HCT116 (cell line): ENCODE data around the gene CPTP. TPM values are rescaled to one million over a fixed set of nuclear protein-coding genes. Genes with fewer than 3 reads are reported as not detected.

ENCODE experiments used
- ATAC-seq: fragments of 200-7000 bp; cut with Tn5 transposase; 2 replicates; pipeline ENCODE4 v1.9.1; 2020; ENCODE audit warnings: mild to moderate bottlenecking, moderate library complexity
- BruUV-seq: library from RNA; stranded (reverse); fragments of 400-500 nt; replicated peaks from 2 replicates; lab custom pipeline; 2021; lab: Mats Ljungman, UMichigan
- CTCF ChIA-PET: fragments of 300-600 bp; sonication (Branson Sonifier 250); formaldehyde crosslinking; loops from one replicate; lab custom pipeline; 2021; ENCODE audit warnings: antibody characterized with exemption; lab: Charles Lee
- POLR2A ChIA-PET: fragments of 300-600, 350-600 bp; sonication (Branson Sonifier 250); formaldehyde crosslinking; loops from one replicate; lab custom pipeline; 2021; ENCODE audit warnings: antibody characterized with exemption; lab: Charles Lee
- RAD21 ChIA-PET, 2 experiments: fragments of 300-600 bp; sonication (Branson Sonifier 250); formaldehyde crosslinking; loops; one replicate each; lab custom pipeline; 2023; ENCODE audit warnings: low total read pairs in 2 of 2; ENCODE audit not compliant: uncharacterized antibody in 2 of 2, unreplicated experiment in 2 of 2, low non-redundant PET in 1 of 2; lab: Charles Lee
- DNase-seq: peaks from one replicate; pipeline ENCODE4 v3.0.0-alpha.2; 2010; ENCODE audit warnings: low read depth, low spot score
- H2AFZ ChIP-seq: fragments of 200-600 bp; shearing (Covaris generic), sonication (generic); 2 replicates; pipeline ENCODE4 v1.6.1; 2017; ENCODE audit warnings: low read depth, mixed run types, mixed read lengths, antibody characterized with exemption, low read length; ENCODE audit not compliant: poor library complexity, severe bottlenecking
- H3K27ac ChIP-seq: 2 replicates; pipeline ENCODE4 v1.5.1; 2012; ENCODE audit warnings: low read depth, low read length
- H3K27me3 ChIP-seq: fragments of 200-600 bp; sonication (generic); 2 replicates; pipeline ENCODE4 v1.6.1; 2016; ENCODE audit warnings: mixed run types, low read length, mixed read lengths; ENCODE audit not compliant: insufficient read depth
- H3K36me3 ChIP-seq, 2 experiments: fragments of 200-500 bp in 1 of 2; fragments of 200-600 bp in 1 of 2; sonication (Bioruptor generic) in 1 of 2; sonication (generic) in 1 of 2; 2 replicates each; pipeline versions ENCODE4 v1.5.1 to v1.6.1; 2014 to 2016; ENCODE audit warnings: low read length in 2 of 2, inconsistent platforms in 1 of 2, mixed read lengths in 1 of 2, mixed run types in 1 of 2; ENCODE audit not compliant: insufficient read depth in 2 of 2, control insufficient read depth in 1 of 2
- H3K4me1 ChIP-seq, 2 experiments: fragments of 200-600 bp in 1 of 2; sonication (generic) in 1 of 2; 2 replicates each; pipeline versions ENCODE4 v1.5.1 to v1.6.1; 2012 to 2017; ENCODE audit warnings: low read length in 2 of 2, inconsistent platforms in 1 of 2, mild to moderate bottlenecking in 1 of 2, mixed read lengths in 1 of 2, mixed run types in 1 of 2, moderate library complexity in 1 of 2; ENCODE audit not compliant: insufficient read depth in 2 of 2, control insufficient read depth in 1 of 2
- H3K4me2 ChIP-seq: fragments of 200-600 bp; sonication (generic); 2 replicates; pipeline ENCODE4 v1.6.1; 2017; ENCODE audit warnings: mixed run types, low read length, mixed read lengths
- H3K4me3 ChIP-seq, 2 experiments: fragments of 200-600 bp in 1 of 2; sonication (generic) in 1 of 2; replicated peaks in 1 of 2; 2 replicates each; pipeline ENCODE4 v1.5.1; 2011 to 2016; ENCODE audit warnings: low read length in 2 of 2, control low read depth in 1 of 2, low read depth in 1 of 2, mild to moderate bottlenecking in 1 of 2, mixed read lengths in 1 of 2, mixed run types in 1 of 2
- H3K79me2 ChIP-seq: fragments of 200-600 bp; sonication (generic); 2 replicates; pipeline ENCODE4 v1.6.1; 2017; ENCODE audit warnings: mild to moderate bottlenecking, mixed run types, low read length, moderate library complexity, mixed read lengths; ENCODE audit not compliant: insufficient read depth
- H3K9ac ChIP-seq: fragments of 200-600 bp; sonication (generic); 2 replicates; pipeline ENCODE4 v1.6.1; 2016; ENCODE audit warnings: low read length, mixed read lengths
- H3K9me2 ChIP-seq: fragments of 200-600 bp; sonication (generic), shearing (Covaris generic); 2 replicates; pipeline ENCODE4 v1.6.1; 2017; ENCODE audit warnings: mixed run types, mild to moderate bottlenecking, moderate library complexity; ENCODE audit not compliant: insufficient read depth
- H3K9me3 ChIP-seq, 2 experiments: fragments of 200-500 bp in 1 of 2; fragments of 200-600 bp in 1 of 2; sonication (Bioruptor generic) in 1 of 2; sonication (generic) in 1 of 2; 2 replicates each; pipeline ENCODE4 v1.6.1; 2014 to 2017; ENCODE audit warnings: low read length in 2 of 2, mixed read lengths in 2 of 2, inconsistent platforms in 1 of 2, low read depth in 1 of 2, mild to moderate bottlenecking in 1 of 2, mixed run types in 1 of 2, moderate library complexity in 1 of 2; ENCODE audit not compliant: control insufficient read depth in 1 of 2, insufficient read depth in 1 of 2
- H4K20me1 ChIP-seq: fragments of 200-600 bp; sonication (generic), shearing (Covaris generic); 2 replicates; pipeline ENCODE4 v1.6.1; 2017; ENCODE audit warnings: mixed run types, mild to moderate bottlenecking, moderate library complexity; ENCODE audit not compliant: insufficient read depth
- CEBPB ChIP-seq: IDR thresholded peaks from 2 replicates; pipeline ENCODE4 v1.6.1; 2012; ENCODE audit warnings: low read depth
- EGR1 ChIP-seq: IDR thresholded peaks from 2 replicates; pipeline ENCODE4 v1.6.1; 2012; ENCODE audit warnings: low read depth
- ELF1 ChIP-seq: IDR thresholded peaks from 2 replicates; pipeline ENCODE4 v1.6.1; 2012; ENCODE audit warnings: low read depth, borderline replicate concordance
- EZH2 ChIP-seq: fragments of 200-600 bp; sonication (generic); IDR thresholded peaks from 2 replicates; pipeline ENCODE4 v1.6.1; 2017; ENCODE audit warnings: antibody characterized with exemption, mixed run types
- FOSL1 ChIP-seq: IDR thresholded peaks from 2 replicates; pipeline ENCODE4 v1.6.1; 2012; ENCODE audit warnings: low read depth
- POLR2A ChIP-seq: IDR thresholded peaks from 2 replicates; pipeline ENCODE4 v1.7.0; 2011; ENCODE audit warnings: borderline replicate concordance; ENCODE audit not compliant: insufficient read depth, insufficient read length; ENCODE audit errors: extremely low read depth
- RAD21 ChIP-seq: IDR thresholded peaks from 2 replicates; pipeline ENCODE4 v1.6.1; 2012; ENCODE audit warnings: low read depth, mild to moderate bottlenecking
- SIN3A ChIP-seq: IDR thresholded peaks from 2 replicates; pipeline ENCODE4 v1.6.1; 2012; ENCODE audit warnings: low read depth
- SP1 ChIP-seq: IDR thresholded peaks from 2 replicates; pipeline ENCODE4 v1.6.1; 2012; ENCODE audit warnings: low read depth
- SRF ChIP-seq: IDR thresholded peaks from 2 replicates; pipeline ENCODE4 v1.6.1; 2012; ENCODE audit warnings: low read depth
- TCF7L2 ChIP-seq: IDR thresholded peaks from 2 replicates; pipeline ENCODE4 v1.7.0; 2011; ENCODE audit warnings: borderline replicate concordance, inconsistent platforms; ENCODE audit not compliant: insufficient read depth, insufficient read length; ENCODE audit errors: extremely low read depth
- YY1 ChIP-seq: IDR thresholded peaks from 2 replicates; pipeline ENCODE4 v1.6.1; 2011; ENCODE audit warnings: low read length, low read depth, moderate library complexity, mild to moderate bottlenecking; ENCODE audit not compliant: insufficient replicate concordance; ENCODE audit errors: extremely low read depth
- ZFX ChIP-seq: fragments of 450-650 bp; IDR thresholded peaks from 2 replicates; pipeline ENCODE4 v1.6.1; 2017
- ZNF274 ChIP-seq: fragments of 200-500 bp; sonication (Bioruptor generic); IDR thresholded peaks from 2 replicates; pipeline ENCODE4 v1.6.1; 2014; ENCODE audit warnings: mild to moderate bottlenecking, low read depth, low read length, inconsistent platforms
- intact Hi-C: fragments of 100-400 bp; cut with micrococcal nuclease; formaldehyde crosslinking; loops from 2 replicates; pipeline ENCODE4 v1.10.0; 2022
- total RNA-seq: library from RNA; stranded (reverse); gene quantifications from one replicate; pipeline ENCODE4 v1.2.1, GENCODE V29; 2021; ENCODE audit not compliant: unreplicated experiment
- TF ChIP-seq, protein P1 (sequence below), 3 experiments: fragments of 200-600 bp in 1 of 3; sonication (generic) in 1 of 3; IDR thresholded peaks in 2 of 3; conservative IDR thresholded peaks in 1 of 3; 2 replicates each; pipeline ENCODE4 v1.5.1; 2012 to 2017; ENCODE audit warnings: low read depth in 2 of 3, low read length in 2 of 3, antibody characterized with exemption in 1 of 3, borderline replicate concordance in 1 of 3, control low read depth in 1 of 3, mild to moderate bottlenecking in 1 of 3, mixed read lengths in 1 of 3, mixed run types in 1 of 3, moderate library complexity in 1 of 3; ENCODE audit not compliant: insufficient read depth in 1 of 3
- TF ChIP-seq, protein P2 (sequence below): IDR thresholded peaks from 2 replicates; pipeline ENCODE4 v1.6.1; 2011; ENCODE audit warnings: mild to moderate bottlenecking, low read length, moderate library complexity; ENCODE audit not compliant: insufficient replicate concordance; ENCODE audit errors: extremely low read depth
- TF ChIP-seq, protein P3 (sequence below): IDR thresholded peaks from 2 replicates; pipeline ENCODE4 v1.6.1; 2012

Gene CPTP
- total RNA-seq, 1 experiment from 2014 or later: 16.3 TPM

DNA sequence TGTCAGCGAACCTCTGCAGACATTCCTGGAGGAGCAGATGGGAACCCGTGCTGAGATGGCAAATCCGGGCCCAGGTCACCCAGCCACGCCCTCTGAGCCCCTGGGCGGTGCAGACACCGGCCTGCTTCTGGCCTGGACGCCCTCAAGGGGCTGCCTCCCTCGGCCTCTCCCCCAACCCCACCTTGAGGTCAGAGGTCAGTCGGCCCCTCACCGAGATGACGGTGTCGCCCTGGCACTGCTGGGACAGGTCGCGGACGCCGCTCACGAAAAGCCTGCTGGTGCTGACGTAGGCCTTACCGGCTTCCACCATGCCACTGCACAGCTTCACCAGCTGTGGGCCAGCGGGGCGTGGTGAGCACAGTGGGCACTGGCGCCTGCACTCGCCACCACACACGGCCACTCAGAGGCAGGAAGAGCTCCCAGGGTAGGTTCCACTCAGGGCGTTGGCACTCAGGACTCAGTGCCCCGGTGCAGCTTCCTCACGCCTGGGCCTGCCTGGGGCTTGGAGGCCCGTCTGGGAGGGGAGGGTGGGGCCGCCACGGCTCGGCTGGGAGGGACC, 21.6 kb upstream of the CPTP start:
- H2AFZ ChIP-seq: no peak overlapping the region
- H3K4me1 ChIP-seq: peaks cover 29 to 47% of the 10 kb centered on the region in 2 experiments
- no peaks in the 10 kb centered on the region for H3K36me3 ChIP-seq
- DNase-seq (no peak), ATAC-seq (no peak)
- H3K4me3 ChIP-seq: no peak overlapping the region
- no peak overlapping the region for H3K4me2 ChIP-seq
- peaks cover 13% of the 10 kb centered on the region for H3K79me2 ChIP-seq
- TF ChIP-seq SIN3A (no peak), POLR2A (no peak)
- TF ChIP-seq, protein P1, sequence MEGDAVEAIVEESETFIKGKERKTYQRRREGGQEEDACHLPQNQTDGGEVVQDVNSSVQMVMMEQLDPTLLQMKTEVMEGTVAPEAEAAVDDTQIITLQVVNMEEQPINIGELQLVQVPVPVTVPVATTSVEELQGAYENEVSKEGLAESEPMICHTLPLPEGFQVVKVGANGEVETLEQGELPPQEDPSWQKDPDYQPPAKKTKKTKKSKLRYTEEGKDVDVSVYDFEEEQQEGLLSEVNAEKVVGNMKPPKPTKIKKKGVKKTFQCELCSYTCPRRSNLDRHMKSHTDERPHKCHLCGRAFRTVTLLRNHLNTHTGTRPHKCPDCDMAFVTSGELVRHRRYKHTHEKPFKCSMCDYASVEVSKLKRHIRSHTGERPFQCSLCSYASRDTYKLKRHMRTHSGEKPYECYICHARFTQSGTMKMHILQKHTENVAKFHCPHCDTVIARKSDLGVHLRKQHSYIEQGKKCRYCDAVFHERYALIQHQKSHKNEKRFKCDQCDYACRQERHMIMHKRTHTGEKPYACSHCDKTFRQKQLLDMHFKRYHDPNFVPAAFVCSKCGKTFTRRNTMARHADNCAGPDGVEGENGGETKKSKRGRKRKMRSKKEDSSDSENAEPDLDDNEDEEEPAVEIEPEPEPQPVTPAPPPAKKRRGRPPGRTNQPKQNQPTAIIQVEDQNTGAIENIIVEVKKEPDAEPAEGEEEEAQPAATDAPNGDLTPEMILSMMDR (IDR thresholded peaks at IDR 0.05 in 2 of 3, conservative IDR thresholded peaks at IDR 0.05 in 1 of 3; ENCODE audit: borderline replicate concordance in 1 of 3, insufficient read depth in 1 of 3, low read depth in 2 of 3, low read length in 2 of 3): no peak
- intact Hi-C loops: no loop called here
- no TSS peak for BruUV-seq
- no peaks in the 10 kb centered on the region for H3K9me3 ChIP-seq
- H3K9ac ChIP-seq: no peak overlapping the region
- H3K27ac ChIP-seq: peak overlapping the region; percentile 23; the same call in 1 of the 2 replicates
- CTCF ChIA-PET: no interaction called here
- H3K9me2 ChIP-seq: no peaks in the 10 kb centered on the region
- no peaks in the 10 kb centered on the region for H3K27me3 ChIP-seq
- H4K20me1 ChIP-seq: no peaks in the 10 kb centered on the region
- POLR2A ChIA-PET: no interaction called here
- RAD21 ChIA-PET: no interaction called here

DNA sequence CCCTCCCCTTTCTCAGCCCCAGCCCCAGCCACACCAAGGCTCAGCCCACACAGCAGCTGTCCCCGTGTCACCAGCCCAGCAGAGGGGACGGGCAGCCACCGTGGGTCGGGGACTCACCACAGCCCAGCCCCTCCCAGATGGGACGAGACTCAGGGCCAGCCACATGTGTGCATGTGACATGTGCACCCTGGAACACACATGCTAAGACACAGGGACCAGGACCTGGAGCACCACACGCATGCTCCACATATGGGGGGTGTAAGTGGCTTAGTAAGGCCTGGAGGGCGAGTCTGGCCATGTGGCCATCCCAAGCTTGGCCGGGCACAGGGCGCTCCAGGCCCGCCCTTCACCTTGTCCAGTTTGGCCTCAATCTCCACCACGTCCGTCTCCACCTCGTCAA, 20.9 kb upstream of the CPTP start:
- RAD21 ChIA-PET: no interaction called here
- BruUV-seq: no TSS peak
- CTCF ChIA-PET: interaction anchor here (1.7 kb wide), 1 partner anchor 181 kb away, joined by 4 read pairs; no protein-coding TSS in a partner anchor
- H3K9ac ChIP-seq: peak overlapping the region; percentile 79; the same call in 1 of the 2 replicates
- DNase-seq (no peak), ATAC-seq (no peak)
- H3K27me3 ChIP-seq: no peaks in the 10 kb centered on the region
- intact Hi-C loops: loop anchor here (2.0 kb wide), 1 partner anchor 71 kb away; the partner anchor contains the start of gene AURKAIP1
- peak overlapping the region; percentile 99; the same call in 1 of the 2 replicates for H3K27ac ChIP-seq
- no peak overlapping the region for H2AFZ ChIP-seq
- H3K4me1 ChIP-seq: peaks cover 29 to 47% of the 10 kb centered on the region in 2 experiments
- POLR2A ChIA-PET: no interaction called here
- no peaks in the 10 kb centered on the region for H4K20me1 ChIP-seq
- no peaks in the 10 kb centered on the region for H3K9me3 ChIP-seq
- no peak overlapping the region for H3K4me3 ChIP-seq
- H3K79me2 ChIP-seq: peaks cover 13% of the 10 kb centered on the region
- peak overlapping the region; percentile 99; the same call in 1 of the 2 replicates for H3K4me2 ChIP-seq
- H3K9me2 ChIP-seq: no peaks in the 10 kb centered on the region
- no peaks in the 10 kb centered on the region for H3K36me3 ChIP-seq
- TF ChIP-seq, protein P2, sequence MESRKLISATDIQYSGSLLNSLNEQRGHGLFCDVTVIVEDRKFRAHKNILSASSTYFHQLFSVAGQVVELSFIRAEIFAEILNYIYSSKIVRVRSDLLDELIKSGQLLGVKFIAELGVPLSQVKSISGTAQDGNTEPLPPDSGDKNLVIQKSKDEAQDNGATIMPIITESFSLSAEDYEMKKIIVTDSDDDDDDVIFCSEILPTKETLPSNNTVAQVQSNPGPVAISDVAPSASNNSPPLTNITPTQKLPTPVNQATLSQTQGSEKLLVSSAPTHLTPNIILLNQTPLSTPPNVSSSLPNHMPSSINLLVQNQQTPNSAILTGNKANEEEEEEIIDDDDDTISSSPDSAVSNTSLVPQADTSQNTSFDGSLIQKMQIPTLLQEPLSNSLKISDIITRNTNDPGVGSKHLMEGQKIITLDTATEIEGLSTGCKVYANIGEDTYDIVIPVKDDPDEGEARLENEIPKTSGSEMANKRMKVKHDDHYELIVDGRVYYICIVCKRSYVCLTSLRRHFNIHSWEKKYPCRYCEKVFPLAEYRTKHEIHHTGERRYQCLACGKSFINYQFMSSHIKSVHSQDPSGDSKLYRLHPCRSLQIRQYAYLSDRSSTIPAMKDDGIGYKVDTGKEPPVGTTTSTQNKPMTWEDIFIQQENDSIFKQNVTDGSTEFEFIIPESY: no peak
- TF ChIP-seq EGR1 (no peak), POLR2A (no peak), RAD21 (no peak), SRF (no peak), SP1 (no peak), CEBPB (no peak), ELF1 (no peak), ZNF274 (no peak), SIN3A (no peak), EZH2 (no peak), TCF7L2 (no peak), YY1 (no peak), FOSL1 (no peak), ZFX (no peak)
- TF ChIP-seq, protein P3, sequence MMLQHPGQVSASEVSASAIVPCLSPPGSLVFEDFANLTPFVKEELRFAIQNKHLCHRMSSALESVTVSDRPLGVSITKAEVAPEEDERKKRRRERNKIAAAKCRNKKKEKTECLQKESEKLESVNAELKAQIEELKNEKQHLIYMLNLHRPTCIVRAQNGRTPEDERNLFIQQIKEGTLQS: no peak
